ENCODE results near the gene POLR1G.

DNA sequence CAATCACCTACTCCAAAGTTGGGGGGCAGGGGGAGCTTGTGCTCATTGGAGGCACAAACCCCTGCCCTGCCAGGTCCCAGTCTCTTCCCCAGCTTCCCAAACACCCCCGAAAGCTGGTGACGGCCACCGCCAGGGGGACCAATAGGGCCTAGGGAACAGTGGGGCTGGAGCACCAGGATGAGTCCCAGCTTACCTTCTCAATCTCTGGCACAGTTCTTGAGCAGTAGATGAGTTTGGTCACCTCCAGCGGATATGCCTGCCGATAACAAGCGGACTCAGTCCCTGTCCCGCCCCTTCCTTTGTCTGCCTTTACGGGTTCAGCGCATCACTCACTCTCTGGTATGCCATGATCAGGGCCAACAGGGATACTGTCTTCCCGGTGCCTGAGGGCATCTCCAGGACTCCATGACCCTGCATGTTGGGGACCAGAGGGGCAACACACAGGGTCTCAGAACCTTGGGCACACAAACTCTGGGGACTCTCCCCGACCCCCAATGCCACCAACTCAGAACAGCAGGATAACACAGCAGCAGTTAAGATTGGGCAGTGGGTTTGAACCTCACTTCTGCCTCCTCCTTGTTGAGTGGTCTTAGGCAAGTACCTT is 37.6 kb upstream of the POLR1G start:
- TF ChIP-seq YY1 (IDR thresholded peaks at IDR 0.05) (no peak), JUND (IDR thresholded peaks at IDR 0.05) (no peak)
- TF ChIP-seq, protein P1, sequence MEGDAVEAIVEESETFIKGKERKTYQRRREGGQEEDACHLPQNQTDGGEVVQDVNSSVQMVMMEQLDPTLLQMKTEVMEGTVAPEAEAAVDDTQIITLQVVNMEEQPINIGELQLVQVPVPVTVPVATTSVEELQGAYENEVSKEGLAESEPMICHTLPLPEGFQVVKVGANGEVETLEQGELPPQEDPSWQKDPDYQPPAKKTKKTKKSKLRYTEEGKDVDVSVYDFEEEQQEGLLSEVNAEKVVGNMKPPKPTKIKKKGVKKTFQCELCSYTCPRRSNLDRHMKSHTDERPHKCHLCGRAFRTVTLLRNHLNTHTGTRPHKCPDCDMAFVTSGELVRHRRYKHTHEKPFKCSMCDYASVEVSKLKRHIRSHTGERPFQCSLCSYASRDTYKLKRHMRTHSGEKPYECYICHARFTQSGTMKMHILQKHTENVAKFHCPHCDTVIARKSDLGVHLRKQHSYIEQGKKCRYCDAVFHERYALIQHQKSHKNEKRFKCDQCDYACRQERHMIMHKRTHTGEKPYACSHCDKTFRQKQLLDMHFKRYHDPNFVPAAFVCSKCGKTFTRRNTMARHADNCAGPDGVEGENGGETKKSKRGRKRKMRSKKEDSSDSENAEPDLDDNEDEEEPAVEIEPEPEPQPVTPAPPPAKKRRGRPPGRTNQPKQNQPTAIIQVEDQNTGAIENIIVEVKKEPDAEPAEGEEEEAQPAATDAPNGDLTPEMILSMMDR (IDR thresholded peaks at IDR 0.05; ENCODE audit: low read depth, low read length, missing input control), result no peak
- TF ChIP-seq, protein P2, sequence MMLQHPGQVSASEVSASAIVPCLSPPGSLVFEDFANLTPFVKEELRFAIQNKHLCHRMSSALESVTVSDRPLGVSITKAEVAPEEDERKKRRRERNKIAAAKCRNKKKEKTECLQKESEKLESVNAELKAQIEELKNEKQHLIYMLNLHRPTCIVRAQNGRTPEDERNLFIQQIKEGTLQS (IDR thresholded peaks at IDR 0.05), result no peak
